HFFc6 (cell line): Measurements from ENCODE around the gene KRT3. TPM values are rescaled to one million over a fixed set of nuclear protein-coding genes. Genes with fewer than 3 reads are reported as not detected.

Source experiments
- DNase-seq: peaks from one replicate; pipeline ENCODE4 v3.0.0-alpha.2; 2018
- H3K27ac Mint-ChIP-seq: 2 replicates; pipeline ENCODE4 v1.8.0; 2020; ENCODE audit warnings: mild to moderate bottlenecking, mixed read lengths
- H3K27me3 Mint-ChIP-seq: 2 replicates; pipeline ENCODE4 v1.8.0; 2021; ENCODE audit warnings: mild to moderate bottlenecking, moderate library complexity, mixed read lengths; ENCODE audit not compliant: insufficient read depth
- H3K36me3 Mint-ChIP-seq: 2 replicates; pipeline ENCODE4 v1.8.0; 2021; ENCODE audit warnings: low read depth, mixed read lengths
- H3K4me1 Mint-ChIP-seq: 2 replicates; pipeline ENCODE4 v1.8.0; 2020; ENCODE audit warnings: low read depth, mixed read lengths
- H3K4me3 Mint-ChIP-seq: 2 replicates; pipeline ENCODE4 v1.8.0; 2020; ENCODE audit warnings: mild to moderate bottlenecking, moderate library complexity, mixed read lengths
- H3K9me3 Mint-ChIP-seq: 2 replicates; pipeline ENCODE4 v1.8.0; 2020; ENCODE audit warnings: mild to moderate bottlenecking, mixed read lengths
- total RNA-seq, 6 experiments: library from RNA; stranded (reverse); fragmentation: NEBNext Ultra II Directional; extraction: Animal tissue kit (Norgen Biotek cat#: 25700); gene quantifications; 2 replicates in 1 of 6; 3 replicates in 5 of 6; pipeline ENCODE4 v1.2.3, GENCODE V29; 2021
- TF ChIP-seq, protein P1 (sequence below): fragments of 200-600 bp; sonication (generic); IDR thresholded peaks from 2 replicates; pipeline ENCODE4 v1.5.0; 2021; ENCODE audit warnings: antibody characterized with exemption, mild to moderate bottlenecking

The KRT3 gene
- total RNA-seq, 6 experiments from 2014 or later = not detected

GRCh38 chr12:52748578-52748977, 47.3 kb downstream of the KRT3 start:
- Mint-ChIP-seq H3K27me3 (peaks cover 46% of the 10 kb centered on the region), H3K36me3 (no peaks in the 10 kb centered on the region), H3K9me3 (no peaks in the 10 kb centered on the region), H3K27ac (no peak overlapping the region), H3K4me1 (no peaks in the 10 kb centered on the region), H3K4me3 (no peak overlapping the region)
- TF ChIP-seq, protein P1, sequence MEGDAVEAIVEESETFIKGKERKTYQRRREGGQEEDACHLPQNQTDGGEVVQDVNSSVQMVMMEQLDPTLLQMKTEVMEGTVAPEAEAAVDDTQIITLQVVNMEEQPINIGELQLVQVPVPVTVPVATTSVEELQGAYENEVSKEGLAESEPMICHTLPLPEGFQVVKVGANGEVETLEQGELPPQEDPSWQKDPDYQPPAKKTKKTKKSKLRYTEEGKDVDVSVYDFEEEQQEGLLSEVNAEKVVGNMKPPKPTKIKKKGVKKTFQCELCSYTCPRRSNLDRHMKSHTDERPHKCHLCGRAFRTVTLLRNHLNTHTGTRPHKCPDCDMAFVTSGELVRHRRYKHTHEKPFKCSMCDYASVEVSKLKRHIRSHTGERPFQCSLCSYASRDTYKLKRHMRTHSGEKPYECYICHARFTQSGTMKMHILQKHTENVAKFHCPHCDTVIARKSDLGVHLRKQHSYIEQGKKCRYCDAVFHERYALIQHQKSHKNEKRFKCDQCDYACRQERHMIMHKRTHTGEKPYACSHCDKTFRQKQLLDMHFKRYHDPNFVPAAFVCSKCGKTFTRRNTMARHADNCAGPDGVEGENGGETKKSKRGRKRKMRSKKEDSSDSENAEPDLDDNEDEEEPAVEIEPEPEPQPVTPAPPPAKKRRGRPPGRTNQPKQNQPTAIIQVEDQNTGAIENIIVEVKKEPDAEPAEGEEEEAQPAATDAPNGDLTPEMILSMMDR = no peak
- no peak for DNase-seq

DNA sequence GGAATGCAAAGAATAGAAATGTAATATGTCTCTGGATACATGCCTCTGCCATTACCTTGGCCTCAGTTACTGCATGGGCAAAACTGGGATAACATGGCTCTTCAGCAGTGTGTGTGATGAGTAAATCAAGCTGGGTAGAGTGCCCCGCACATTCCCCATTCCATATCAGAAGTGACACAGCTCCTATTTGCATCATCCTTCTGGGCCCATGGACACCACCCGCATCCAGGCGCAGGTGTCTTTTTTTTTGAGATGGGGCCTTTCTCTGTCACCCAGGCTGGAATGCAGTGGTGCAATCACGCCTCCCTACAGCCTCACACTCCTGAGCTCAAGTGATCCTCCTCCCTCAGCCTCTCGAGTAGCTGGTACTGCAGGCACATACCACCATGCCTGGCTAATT, 50.4 kb downstream of the KRT3 start:
- Mint-ChIP-seq H3K9me3 (no peaks in the 10 kb centered on the region), H3K4me3 (no peak overlapping the region), H3K27ac (no peak overlapping the region), H3K36me3 (no peaks in the 10 kb centered on the region), H3K4me1 (no peaks in the 10 kb centered on the region), H3K27me3 (peaks cover 42% of the 10 kb centered on the region)
- TF ChIP-seq, protein P1 = no peak
- DNase-seq = no peak

- DNase-seq = no peak
- Mint-ChIP-seq H3K36me3 (no peaks in the 10 kb centered on the region), H3K9me3 (no peaks in the 10 kb centered on the region), H3K4me1 (no peaks in the 10 kb centered on the region), H3K4me3 (no peak overlapping the region), H3K27ac (no peak overlapping the region), H3K27me3 (peaks cover 39% of the 10 kb centered on the region)
- TF ChIP-seq, protein P1 = no peak
Observed at GRCh38 chr12:52744493-52745156, 51.3 kb downstream of the KRT3 start.

DNA sequence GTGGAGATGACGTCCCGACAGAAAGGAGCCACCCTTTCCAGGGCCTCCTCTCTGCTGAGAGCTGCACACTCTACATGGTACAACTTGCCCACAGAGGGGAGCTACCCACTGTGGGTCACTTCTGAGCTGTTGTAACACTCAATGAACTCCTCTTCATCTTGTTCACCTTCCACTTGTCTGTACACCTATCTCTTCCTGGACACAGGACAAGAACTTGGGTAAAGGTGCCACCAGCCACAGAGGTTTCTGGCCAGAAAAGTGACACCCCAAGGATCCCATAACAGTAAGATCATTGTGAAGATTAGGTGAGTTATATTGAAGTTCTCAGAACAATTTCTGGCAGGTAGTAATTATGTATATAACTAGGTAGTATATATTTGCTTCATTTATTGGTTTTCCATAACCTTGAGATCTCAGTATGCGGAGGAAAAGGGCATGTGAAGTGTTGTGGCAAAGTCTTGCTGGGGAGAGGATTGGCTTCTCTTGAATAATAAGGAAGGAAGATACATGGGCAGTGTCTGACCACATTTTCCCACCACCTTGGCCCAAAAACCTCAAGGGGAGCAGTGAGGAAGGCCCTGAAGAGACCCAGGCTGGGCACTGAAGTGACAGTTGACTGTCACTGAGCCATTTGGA, 53.0 kb downstream of the KRT3 start:
- no peaks in the 10 kb centered on the region for H3K4me1 Mint-ChIP-seq
- no peak for DNase-seq
- H3K27ac Mint-ChIP-seq = no peak overlapping the region
- H3K9me3 Mint-ChIP-seq = no peaks in the 10 kb centered on the region
- H3K27me3 Mint-ChIP-seq = peaks cover 25% of the 10 kb centered on the region
- TF ChIP-seq, protein P1 = no peak
- no peak overlapping the region for H3K4me3 Mint-ChIP-seq
- no peaks in the 10 kb centered on the region for H3K36me3 Mint-ChIP-seq

DNA sequence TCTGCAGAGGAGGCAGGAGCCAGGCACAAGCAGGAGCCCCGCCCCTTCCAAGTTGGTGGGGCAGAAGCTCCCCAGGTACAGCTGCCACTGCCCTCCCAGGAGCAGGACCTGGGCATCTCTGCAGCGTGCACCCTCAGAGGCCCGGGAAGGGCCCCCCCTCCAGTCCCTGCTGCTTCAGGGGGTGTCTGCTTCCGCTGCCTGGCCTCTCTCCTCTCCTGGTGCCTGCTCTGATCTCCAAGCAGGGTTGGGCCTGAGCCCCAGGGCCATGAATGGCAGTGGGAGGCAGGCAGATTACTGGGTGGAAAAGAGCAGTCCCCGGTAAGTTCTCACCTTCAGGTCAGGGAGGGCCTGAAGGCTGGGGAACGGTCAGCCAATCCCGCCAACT, 53.7 kb downstream of the KRT3 start:
- no peaks in the 10 kb centered on the region for H3K9me3 Mint-ChIP-seq
- no peak overlapping the region for H3K4me3 Mint-ChIP-seq
- no peaks in the 10 kb centered on the region for H3K36me3 Mint-ChIP-seq
- H3K27ac Mint-ChIP-seq = no peak overlapping the region
- no peaks in the 10 kb centered on the region for H3K4me1 Mint-ChIP-seq
- TF ChIP-seq, protein P1 = no peak
- DNase-seq = no peak
- peaks cover 20% of the 10 kb centered on the region for H3K27me3 Mint-ChIP-seq
